ENCODE results near the gene ZFAND3.

DNA sequence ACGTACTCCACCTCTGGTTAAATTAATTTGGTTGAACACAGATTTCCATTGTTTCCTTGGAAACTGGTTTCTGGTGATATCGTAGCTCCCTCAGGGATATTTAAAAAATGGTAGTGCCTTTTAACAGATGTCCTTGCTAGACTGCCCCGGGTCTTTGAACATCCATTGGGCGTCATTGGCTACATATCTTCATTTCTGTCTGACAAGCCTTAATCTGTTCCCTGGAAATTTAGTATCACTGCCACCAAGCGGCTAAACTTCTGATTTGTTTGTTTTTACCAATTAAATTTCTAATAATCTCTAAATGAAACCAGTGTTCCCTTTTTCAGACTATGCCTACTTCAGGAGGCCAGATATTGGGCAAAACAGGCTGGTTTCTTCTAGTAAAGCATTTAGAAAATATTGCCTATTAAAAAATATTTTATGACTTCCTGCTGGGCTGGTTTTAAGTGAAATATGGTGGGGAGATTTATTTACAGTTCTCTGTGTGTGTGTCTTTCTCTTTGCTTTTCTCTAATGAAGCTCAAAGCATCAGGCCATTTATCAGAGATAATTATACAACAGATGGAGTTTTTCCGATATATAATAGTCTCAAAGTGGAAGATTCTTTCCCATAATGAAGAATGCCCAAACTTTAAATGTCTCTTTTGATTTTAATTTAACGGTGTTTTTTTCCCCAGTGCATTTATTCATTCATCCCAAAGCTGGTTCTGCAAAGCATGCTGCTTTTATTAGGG, 249.5 kb downstream of the ZFAND3 start:
- no peak for TF ChIP-seq POLR2A (IDR thresholded peaks at IDR 0.05)
- TF ChIP-seq, protein P1, sequence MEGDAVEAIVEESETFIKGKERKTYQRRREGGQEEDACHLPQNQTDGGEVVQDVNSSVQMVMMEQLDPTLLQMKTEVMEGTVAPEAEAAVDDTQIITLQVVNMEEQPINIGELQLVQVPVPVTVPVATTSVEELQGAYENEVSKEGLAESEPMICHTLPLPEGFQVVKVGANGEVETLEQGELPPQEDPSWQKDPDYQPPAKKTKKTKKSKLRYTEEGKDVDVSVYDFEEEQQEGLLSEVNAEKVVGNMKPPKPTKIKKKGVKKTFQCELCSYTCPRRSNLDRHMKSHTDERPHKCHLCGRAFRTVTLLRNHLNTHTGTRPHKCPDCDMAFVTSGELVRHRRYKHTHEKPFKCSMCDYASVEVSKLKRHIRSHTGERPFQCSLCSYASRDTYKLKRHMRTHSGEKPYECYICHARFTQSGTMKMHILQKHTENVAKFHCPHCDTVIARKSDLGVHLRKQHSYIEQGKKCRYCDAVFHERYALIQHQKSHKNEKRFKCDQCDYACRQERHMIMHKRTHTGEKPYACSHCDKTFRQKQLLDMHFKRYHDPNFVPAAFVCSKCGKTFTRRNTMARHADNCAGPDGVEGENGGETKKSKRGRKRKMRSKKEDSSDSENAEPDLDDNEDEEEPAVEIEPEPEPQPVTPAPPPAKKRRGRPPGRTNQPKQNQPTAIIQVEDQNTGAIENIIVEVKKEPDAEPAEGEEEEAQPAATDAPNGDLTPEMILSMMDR (IDR thresholded peaks at IDR 0.05), result no peak

Measured in Peyer's patch (tissue), 4 donors.